Panc1 (cell line): Measurements from ENCODE around the gene IDE. TPM values are rescaled to one million over a fixed set of nuclear protein-coding genes. Genes with fewer than 3 reads are reported as not detected.

Experiments
- ATAC-seq: fragments of 200-7000 bp; cut with Tn5 transposase; 2 replicates; pipeline ENCODE4 v1.9.1; 2020; ENCODE audit warnings: mild to moderate bottlenecking, moderate library complexity
- BruUV-seq: library from RNA; stranded (reverse); fragments of 400-500 nt; replicated peaks from 2 replicates; lab custom pipeline; 2021; lab: Mats Ljungman, UMichigan
- CTCF ChIA-PET: fragments of 300-600 bp; sonication (Branson Sonifier 250); formaldehyde crosslinking; loops from one replicate; lab custom pipeline; 2022; ENCODE audit warnings: antibody characterized with exemption; lab: Charles Lee
- POLR2A ChIA-PET: fragments of 300-600 bp; sonication (Branson Sonifier 250); formaldehyde crosslinking; loops from one replicate; lab custom pipeline; 2022; ENCODE audit warnings: antibody characterized with exemption; lab: Charles Lee
- DNase-seq: peaks from one replicate; pipeline ENCODE4 v3.0.0-alpha.2; 2010; ENCODE audit warnings: low read depth, low spot score
- H3K27ac ChIP-seq: 2 replicates; pipeline ENCODE4 v1.5.1; 2011; ENCODE audit warnings: mild to moderate bottlenecking, low read length, inconsistent platforms
- H3K27me3 ChIP-seq: fragments of 200-500 bp; sonication (Bioruptor generic); 2 replicates; pipeline ENCODE4 v1.6.0; 2014; ENCODE audit warnings: low read length, inconsistent platforms; ENCODE audit not compliant: control insufficient read depth, insufficient read depth
- H3K36me3 ChIP-seq: fragments of 200-500 bp; sonication (Bioruptor generic); 2 replicates; pipeline ENCODE4 v1.5.1; 2014; ENCODE audit warnings: inconsistent platforms, mild to moderate bottlenecking, low read length, moderate library complexity; ENCODE audit not compliant: control insufficient read depth, insufficient read depth
- H3K4me1 ChIP-seq: 2 replicates; pipeline ENCODE4 v1.5.1; 2011; ENCODE audit warnings: inconsistent platforms, mild to moderate bottlenecking, low read length, moderate library complexity; ENCODE audit not compliant: control insufficient read depth, insufficient read depth
- H3K4me3 ChIP-seq, 2 experiments: 2 replicates each; pipeline ENCODE4 v1.5.1; 2011 to 2012; ENCODE audit warnings: low read depth in 2 of 2, low read length in 2 of 2, mild to moderate bottlenecking in 2 of 2, inconsistent platforms in 1 of 2, moderate library complexity in 1 of 2
- H3K9me3 ChIP-seq: fragments of 200-500 bp; sonication (Bioruptor generic); 2 replicates; pipeline ENCODE4 v1.5.1; 2014; ENCODE audit warnings: low read depth, mild to moderate bottlenecking, inconsistent platforms, low read length, moderate library complexity; ENCODE audit not compliant: control insufficient read depth, insufficient read depth
- POLR2AphosphoS5 ChIP-seq: IDR thresholded peaks from 2 replicates; pipeline ENCODE4 v1.6.1; 2012; ENCODE audit warnings: mild to moderate bottlenecking, low read depth, low read length, moderate library complexity
- SIN3A ChIP-seq: IDR thresholded peaks from 2 replicates; pipeline ENCODE4 v1.6.1; 2012; ENCODE audit warnings: low read depth, mild to moderate bottlenecking, low read length, moderate library complexity, borderline replicate concordance; ENCODE audit not compliant: insufficient read depth
- TCF7L2 ChIP-seq: IDR thresholded peaks from 2 replicates; pipeline ENCODE4 v1.6.1; 2011; ENCODE audit warnings: mild to moderate bottlenecking, low read depth, low read length, inconsistent platforms
- in situ Hi-C: cut with HindIII; loops from 2 replicates; pipeline ENCODE4 v1.10.0; 2016; ENCODE audit warnings: low sequenced_read_pairs, low pct_unique_long_range_greater_than_20kb
- intact Hi-C: fragments of 100-400 bp; cut with micrococcal nuclease; formaldehyde crosslinking; loops from one replicate; pipeline ENCODE4 v1.10.0; 2022; ENCODE audit not compliant: unreplicated experiment
- total RNA-seq: library from RNA; stranded (reverse); gene quantifications from one replicate; pipeline ENCODE4 v1.2.1, GENCODE V29; 2021; ENCODE audit not compliant: unreplicated experiment
- TF ChIP-seq, protein P1 (sequence below): fragments of 450-650 bp; IDR thresholded peaks from 2 replicates; pipeline ENCODE4 v1.5.1; 2017; ENCODE audit warnings: mild to moderate bottlenecking
- TF ChIP-seq, protein P2 (sequence below), 2 experiments: IDR thresholded peaks; 2 replicates each; pipeline ENCODE4 v1.6.1; 2011 to 2012; ENCODE audit warnings: low read depth in 2 of 2, control low read depth in 1 of 2, low read length in 1 of 2, mild to moderate bottlenecking in 1 of 2, moderate library complexity in 1 of 2; ENCODE audit not compliant: insufficient read depth in 1 of 2

The IDE gene
- total RNA-seq, 1 experiment from 2014 or later = 79.0 TPM

DNA sequence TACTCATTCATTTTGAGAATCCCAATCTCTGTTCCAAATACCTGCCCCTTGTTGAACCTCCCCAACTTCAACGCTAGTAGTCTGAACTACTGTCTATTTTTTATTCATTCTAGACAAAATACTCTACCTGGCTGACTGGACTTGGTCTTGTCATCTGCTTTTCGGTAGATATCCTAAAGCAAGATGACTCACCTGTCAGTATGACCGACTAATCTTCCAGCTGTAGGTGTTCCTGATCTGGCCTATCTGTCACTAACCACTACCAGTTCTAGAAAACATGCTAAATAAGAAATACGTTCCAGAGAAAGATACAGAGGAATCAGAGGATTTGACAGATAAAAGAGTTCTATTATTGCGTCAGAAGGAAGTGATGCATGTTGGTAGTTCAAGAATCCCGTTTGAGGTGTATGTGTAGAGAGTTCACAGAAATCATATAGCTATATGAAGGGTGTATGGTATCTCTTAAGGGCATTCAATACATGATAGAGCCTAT lies 81.1 kb downstream of the IDE start:
- no peaks in the 10 kb centered on the region for H3K27me3 ChIP-seq
- CTCF ChIA-PET = no interaction called here
- POLR2A ChIA-PET = no interaction called here
- H3K4me1 ChIP-seq = no peaks in the 10 kb centered on the region
- BruUV-seq = no TSS peak
- H3K4me3 ChIP-seq = no peak overlapping the region
- no peak overlapping the region for H3K27ac ChIP-seq
- no peak for TF ChIP-seq SIN3A
- no peak for TF ChIP-seq POLR2AphosphoS5
- TF ChIP-seq TCF7L2 = no peak
- TF ChIP-seq, protein P1, sequence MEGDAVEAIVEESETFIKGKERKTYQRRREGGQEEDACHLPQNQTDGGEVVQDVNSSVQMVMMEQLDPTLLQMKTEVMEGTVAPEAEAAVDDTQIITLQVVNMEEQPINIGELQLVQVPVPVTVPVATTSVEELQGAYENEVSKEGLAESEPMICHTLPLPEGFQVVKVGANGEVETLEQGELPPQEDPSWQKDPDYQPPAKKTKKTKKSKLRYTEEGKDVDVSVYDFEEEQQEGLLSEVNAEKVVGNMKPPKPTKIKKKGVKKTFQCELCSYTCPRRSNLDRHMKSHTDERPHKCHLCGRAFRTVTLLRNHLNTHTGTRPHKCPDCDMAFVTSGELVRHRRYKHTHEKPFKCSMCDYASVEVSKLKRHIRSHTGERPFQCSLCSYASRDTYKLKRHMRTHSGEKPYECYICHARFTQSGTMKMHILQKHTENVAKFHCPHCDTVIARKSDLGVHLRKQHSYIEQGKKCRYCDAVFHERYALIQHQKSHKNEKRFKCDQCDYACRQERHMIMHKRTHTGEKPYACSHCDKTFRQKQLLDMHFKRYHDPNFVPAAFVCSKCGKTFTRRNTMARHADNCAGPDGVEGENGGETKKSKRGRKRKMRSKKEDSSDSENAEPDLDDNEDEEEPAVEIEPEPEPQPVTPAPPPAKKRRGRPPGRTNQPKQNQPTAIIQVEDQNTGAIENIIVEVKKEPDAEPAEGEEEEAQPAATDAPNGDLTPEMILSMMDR = no peak
- TF ChIP-seq, protein P2, sequence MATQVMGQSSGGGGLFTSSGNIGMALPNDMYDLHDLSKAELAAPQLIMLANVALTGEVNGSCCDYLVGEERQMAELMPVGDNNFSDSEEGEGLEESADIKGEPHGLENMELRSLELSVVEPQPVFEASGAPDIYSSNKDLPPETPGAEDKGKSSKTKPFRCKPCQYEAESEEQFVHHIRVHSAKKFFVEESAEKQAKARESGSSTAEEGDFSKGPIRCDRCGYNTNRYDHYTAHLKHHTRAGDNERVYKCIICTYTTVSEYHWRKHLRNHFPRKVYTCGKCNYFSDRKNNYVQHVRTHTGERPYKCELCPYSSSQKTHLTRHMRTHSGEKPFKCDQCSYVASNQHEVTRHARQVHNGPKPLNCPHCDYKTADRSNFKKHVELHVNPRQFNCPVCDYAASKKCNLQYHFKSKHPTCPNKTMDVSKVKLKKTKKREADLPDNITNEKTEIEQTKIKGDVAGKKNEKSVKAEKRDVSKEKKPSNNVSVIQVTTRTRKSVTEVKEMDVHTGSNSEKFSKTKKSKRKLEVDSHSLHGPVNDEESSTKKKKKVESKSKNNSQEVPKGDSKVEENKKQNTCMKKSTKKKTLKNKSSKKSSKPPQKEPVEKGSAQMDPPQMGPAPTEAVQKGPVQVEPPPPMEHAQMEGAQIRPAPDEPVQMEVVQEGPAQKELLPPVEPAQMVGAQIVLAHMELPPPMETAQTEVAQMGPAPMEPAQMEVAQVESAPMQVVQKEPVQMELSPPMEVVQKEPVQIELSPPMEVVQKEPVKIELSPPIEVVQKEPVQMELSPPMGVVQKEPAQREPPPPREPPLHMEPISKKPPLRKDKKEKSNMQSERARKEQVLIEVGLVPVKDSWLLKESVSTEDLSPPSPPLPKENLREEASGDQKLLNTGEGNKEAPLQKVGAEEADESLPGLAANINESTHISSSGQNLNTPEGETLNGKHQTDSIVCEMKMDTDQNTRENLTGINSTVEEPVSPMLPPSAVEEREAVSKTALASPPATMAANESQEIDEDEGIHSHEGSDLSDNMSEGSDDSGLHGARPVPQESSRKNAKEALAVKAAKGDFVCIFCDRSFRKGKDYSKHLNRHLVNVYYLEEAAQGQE (IDR thresholded peaks at IDR 0.05; ENCODE audit: insufficient read depth in 1 of 2, low read depth in 2 of 2, low read length in 1 of 2) = no peak
- DNase-seq = no peak
- intact Hi-C loops = no loop called here
- in situ Hi-C loops = no loop called here
- H3K36me3 ChIP-seq = peaks cover 10% of the 10 kb centered on the region
- ATAC-seq = no peak
- H3K9me3 ChIP-seq = no peaks in the 10 kb centered on the region

DNA sequence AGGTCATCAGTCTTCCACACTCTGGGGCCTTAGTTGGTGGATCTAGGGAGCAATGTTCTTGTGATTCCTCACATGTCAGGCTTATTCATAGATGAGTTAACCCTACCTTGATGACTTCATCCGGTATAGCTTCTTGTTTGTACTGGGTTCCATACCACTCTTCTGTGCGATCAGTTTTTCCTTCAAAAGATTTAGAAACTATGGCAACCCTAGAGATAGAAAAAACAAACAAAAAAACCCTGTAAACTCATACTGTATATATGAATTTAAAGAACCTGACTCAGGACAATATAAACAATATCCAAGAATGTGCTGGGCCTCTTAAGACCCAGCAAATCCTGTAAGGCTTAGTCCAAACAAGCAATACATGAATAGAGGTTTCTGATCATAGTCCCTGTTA lies 83.5 kb downstream of the IDE start:
- ATAC-seq (no peak), DNase-seq (no peak)
- Histone ChIP-seq H3K4me1 (no peaks in the 10 kb centered on the region), H3K4me3 (no peak overlapping the region), H3K36me3 (peaks cover 17% of the 10 kb centered on the region), H3K27me3 (no peaks in the 10 kb centered on the region), H3K27ac (no peak overlapping the region), H3K9me3 (no peaks in the 10 kb centered on the region)
- TF ChIP-seq, protein P1 = no peak
- TF ChIP-seq SIN3A = no peak
- no peak for TF ChIP-seq TCF7L2
- TF ChIP-seq POLR2AphosphoS5 = no peak
- TF ChIP-seq, protein P2 (IDR thresholded peaks at IDR 0.05; ENCODE audit: insufficient read depth in 1 of 2, low read depth in 2 of 2, low read length in 1 of 2) = no peak
- intact Hi-C loops = no loop called here
- no TSS peak for BruUV-seq
- in situ Hi-C loops = no loop called here
- POLR2A ChIA-PET = no interaction called here
- CTCF ChIA-PET = no interaction called here
